Body of pancreas (tissue), 4 donors: ENCODE measurements around the gene TMEM119. TPM values are rescaled to one million over a fixed set of nuclear protein-coding genes. Genes with fewer than 3 reads are reported as not detected.

Experiments used
- ATAC-seq: fragments of 150-250 bp; one replicate; pipeline ENCODE4 v1.9.1; 2016
- DNase-seq, 4 donors: peaks; one replicate each; pipeline ENCODE4 v3.0.0-alpha.2; 2019
- H3K27ac ChIP-seq, 4 donors: fragments of 200-600 bp; sonication (generic); 1 replicate in 3 of 4; 2 replicates in 1 of 4; pipeline versions ENCODE4 v1.5.1 to v1.6.1; 2016 to 2019; ENCODE audit warnings: mild to moderate bottlenecking in 1 of 4, mixed read lengths in 1 of 4, moderate library complexity in 1 of 4
- H3K27me3 ChIP-seq, 2 donors: fragments of 200-600 bp; sonication (generic); one replicate each; pipeline ENCODE4 v1.6.0; 2016; ENCODE audit warnings: mild to moderate bottlenecking in 1 of 2
- H3K36me3 ChIP-seq, 2 donors: fragments of 200-600 bp; sonication (generic); replicated peaks in 1 of 2; 2 replicates each; pipeline ENCODE4 v1.5.1; 2016; ENCODE audit warnings: low read depth in 2 of 2; ENCODE audit not compliant: insufficient read depth in 1 of 2
- H3K4me1 ChIP-seq: fragments of 200-600 bp; sonication (generic); one replicate; pipeline ENCODE4 v1.6.0; 2016
- H3K4me3 ChIP-seq, 2 donors: fragments of 200-600 bp; sonication (generic); 1 replicate in 1 of 2; 2 replicates in 1 of 2; pipeline ENCODE4 v1.5.1; 2016 to 2019
- H3K9me3 ChIP-seq, 3 donors: fragments of 200-600 bp; sonication (generic); 1 replicate in 2 of 3; 2 replicates in 1 of 3; pipeline ENCODE4 v1.5.1; 2016
- POLR2A ChIP-seq, 3 donors: fragments of 450-650 bp; IDR thresholded peaks; one replicate each; pipeline ENCODE4 v1.6.1; 2016; ENCODE audit warnings: antibody characterized with exemption in 3 of 3, mild to moderate bottlenecking in 2 of 3
- WGBS, 2 donors: methylation state at CpG; one replicate each; pipeline ENCODE4 v1.1.5; 2017; 5-methylcytosine and 5-hydroxymethylcytosine counted together
- intact Hi-C: fragments of 100-400 bp; cut with DNase I; formaldehyde crosslinking; loops from one replicate; pipeline ENCODE4 v1.15.1; 2023
- total RNA-seq, 2 donors: library from RNA; depleted of rRNA; stranded (reverse); fragments of >200 nt; gene quantifications; one replicate each; pipeline ENCODE4 v1.1.0, GENCODE V29; 2016
- TF ChIP-seq, protein P1 (sequence below), 7 experiments: fragments of 450-650 bp in 4 of 7; fragments of 200-600 bp in 3 of 7; sonication (generic) in 3 of 7; IDR thresholded peaks; one replicate each; pipeline ENCODE4 v1.5.1; 2016 to 2019; ENCODE audit warnings: antibody characterized with exemption in 7 of 7

Gene TMEM119
- total RNA-seq, 2 donors from 2014 or later = 5.9 to 6.5 TPM

DNA sequence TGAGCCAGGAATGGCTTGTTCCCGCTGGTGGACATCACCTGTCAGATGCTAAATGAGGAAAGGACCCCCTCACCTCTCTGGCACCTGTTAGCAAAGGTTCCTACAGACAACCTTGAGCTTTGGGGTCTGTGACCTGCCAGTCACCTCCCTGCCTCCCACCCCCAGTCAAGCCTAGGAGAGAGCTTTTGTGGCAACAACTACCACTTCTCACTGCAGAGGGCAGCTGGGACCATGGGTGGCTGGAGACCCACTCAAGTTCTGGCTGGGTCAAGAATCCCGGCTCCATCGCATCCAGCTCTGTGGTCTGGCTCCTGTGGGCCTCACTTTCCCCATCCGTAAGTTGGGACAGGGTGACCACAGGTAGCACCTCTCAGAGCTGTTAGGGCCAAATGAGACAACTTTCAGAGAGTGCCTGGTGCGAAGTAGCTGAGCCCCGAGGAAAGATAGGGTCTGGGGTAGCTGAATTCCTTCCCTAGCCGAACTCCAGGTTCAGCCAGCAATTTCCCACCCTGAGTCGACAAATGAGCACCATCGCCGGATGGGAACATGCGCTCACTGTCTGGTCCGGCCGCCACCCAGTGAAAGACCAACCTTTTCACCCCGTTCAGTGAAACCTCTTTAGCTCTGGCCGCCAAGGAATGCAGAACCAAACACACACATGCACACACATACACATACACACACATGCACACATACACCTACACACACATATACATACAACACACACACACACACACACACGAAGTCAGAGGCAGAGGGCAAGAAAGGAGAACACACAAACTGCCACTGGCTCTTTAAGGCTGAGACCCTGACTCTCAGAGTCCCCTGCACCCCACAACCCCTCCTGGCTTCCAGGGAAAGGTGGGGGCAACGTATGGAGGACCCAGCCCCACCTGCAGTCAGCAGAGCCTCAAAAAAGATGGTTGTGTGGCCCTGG is 1.9 kb downstream of the TMEM119 start:
- 64 to 75% methylated on average over 12 to 17 of the region's 17 CpGs for WGBS, 2 donors
- Histone ChIP-seq H3K9me3 (no peaks in the 10 kb centered on the region), H3K36me3 (no peaks in the 10 kb centered on the region), H3K27ac (no peak overlapping the region), H3K4me3 (no peak overlapping the region), H3K27me3 (no peaks in the 10 kb centered on the region), H3K4me1 (no peaks in the 10 kb centered on the region)
- no peak for TF ChIP-seq POLR2A (IDR thresholded peaks at IDR 0.05)
- TF ChIP-seq, protein P1, sequence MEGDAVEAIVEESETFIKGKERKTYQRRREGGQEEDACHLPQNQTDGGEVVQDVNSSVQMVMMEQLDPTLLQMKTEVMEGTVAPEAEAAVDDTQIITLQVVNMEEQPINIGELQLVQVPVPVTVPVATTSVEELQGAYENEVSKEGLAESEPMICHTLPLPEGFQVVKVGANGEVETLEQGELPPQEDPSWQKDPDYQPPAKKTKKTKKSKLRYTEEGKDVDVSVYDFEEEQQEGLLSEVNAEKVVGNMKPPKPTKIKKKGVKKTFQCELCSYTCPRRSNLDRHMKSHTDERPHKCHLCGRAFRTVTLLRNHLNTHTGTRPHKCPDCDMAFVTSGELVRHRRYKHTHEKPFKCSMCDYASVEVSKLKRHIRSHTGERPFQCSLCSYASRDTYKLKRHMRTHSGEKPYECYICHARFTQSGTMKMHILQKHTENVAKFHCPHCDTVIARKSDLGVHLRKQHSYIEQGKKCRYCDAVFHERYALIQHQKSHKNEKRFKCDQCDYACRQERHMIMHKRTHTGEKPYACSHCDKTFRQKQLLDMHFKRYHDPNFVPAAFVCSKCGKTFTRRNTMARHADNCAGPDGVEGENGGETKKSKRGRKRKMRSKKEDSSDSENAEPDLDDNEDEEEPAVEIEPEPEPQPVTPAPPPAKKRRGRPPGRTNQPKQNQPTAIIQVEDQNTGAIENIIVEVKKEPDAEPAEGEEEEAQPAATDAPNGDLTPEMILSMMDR (IDR thresholded peaks at IDR 0.05) = no peak
- DNase-seq (no peak), ATAC-seq (no peak)
- intact Hi-C loops = no loop called here

DNA sequence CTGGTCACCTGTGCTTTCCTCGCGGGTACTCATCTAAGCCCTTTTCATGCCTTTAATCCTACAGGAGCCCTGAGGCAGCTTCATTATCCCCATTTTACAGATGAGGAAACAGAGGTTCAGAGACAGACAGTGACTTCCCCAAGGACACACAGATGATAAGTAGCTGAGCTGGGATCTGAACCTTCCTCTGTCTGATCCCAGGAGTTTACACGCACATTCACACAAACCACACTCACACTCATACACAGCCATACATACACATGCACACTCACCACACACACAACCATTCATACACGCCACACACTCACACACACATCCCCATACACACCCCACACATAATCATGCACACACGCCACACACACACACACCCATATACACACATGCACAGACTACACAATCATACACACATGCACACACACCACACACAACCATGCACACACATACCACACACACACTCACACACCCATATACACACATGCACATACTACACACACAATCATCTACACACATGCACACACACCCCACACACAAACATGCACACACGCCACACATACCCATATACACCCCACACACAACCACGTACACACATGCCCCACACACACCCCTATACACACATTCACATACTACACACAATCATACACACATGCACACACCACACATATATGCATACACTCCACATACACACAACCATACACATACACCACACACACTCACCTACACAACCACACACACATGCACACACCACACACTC is 2.7 kb downstream of the TMEM119 start:
- Histone ChIP-seq H3K27me3 (no peaks in the 10 kb centered on the region), H3K36me3 (no peaks in the 10 kb centered on the region), H3K4me1 (no peaks in the 10 kb centered on the region), H3K4me3 (no peak overlapping the region), H3K9me3 (no peaks in the 10 kb centered on the region), H3K27ac (no peak overlapping the region)
- intact Hi-C loops = no loop called here
- WGBS, 2 donors = 82 to 83% methylated on average over 7 of the region's 7 CpGs
- no peak for DNase-seq
- no peak for TF ChIP-seq POLR2A (IDR thresholded peaks at IDR 0.05)
- TF ChIP-seq, protein P1 (IDR thresholded peaks at IDR 0.05) = no peak
- no peak for ATAC-seq

DNA sequence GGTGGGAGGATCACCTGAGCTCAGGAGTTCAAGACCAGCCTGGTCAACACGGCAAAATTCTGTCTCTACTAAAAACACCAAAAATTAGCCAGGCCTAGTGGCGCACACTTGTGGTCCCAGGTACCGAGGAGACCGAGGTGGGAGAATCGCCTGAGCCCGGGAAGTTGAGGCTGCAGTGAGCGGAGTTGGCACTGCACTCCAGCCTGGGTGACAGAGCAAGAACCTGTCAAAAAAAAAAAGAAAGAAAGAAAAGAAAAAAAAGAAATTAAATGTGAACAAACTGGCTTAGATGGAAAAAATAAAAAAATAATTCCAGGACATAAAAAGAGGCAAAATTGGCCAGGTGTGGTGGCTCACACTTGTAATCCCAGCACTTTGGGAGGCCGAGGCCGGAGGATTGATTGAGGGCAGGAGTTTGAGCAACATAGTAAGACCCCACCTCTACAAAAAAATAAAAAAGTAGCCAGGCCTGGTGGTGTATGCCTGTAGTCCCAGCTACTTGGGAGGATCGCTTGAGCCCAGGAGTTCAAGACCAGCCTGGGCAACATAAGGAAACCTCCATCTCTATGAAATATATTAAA is 3.5 kb downstream of the TMEM119 start:
- 92 to 95% methylated on average over 10 of the region's 10 CpGs for WGBS, 2 donors
- no peak for DNase-seq
- H3K4me3 ChIP-seq = no peak overlapping the region

DNA sequence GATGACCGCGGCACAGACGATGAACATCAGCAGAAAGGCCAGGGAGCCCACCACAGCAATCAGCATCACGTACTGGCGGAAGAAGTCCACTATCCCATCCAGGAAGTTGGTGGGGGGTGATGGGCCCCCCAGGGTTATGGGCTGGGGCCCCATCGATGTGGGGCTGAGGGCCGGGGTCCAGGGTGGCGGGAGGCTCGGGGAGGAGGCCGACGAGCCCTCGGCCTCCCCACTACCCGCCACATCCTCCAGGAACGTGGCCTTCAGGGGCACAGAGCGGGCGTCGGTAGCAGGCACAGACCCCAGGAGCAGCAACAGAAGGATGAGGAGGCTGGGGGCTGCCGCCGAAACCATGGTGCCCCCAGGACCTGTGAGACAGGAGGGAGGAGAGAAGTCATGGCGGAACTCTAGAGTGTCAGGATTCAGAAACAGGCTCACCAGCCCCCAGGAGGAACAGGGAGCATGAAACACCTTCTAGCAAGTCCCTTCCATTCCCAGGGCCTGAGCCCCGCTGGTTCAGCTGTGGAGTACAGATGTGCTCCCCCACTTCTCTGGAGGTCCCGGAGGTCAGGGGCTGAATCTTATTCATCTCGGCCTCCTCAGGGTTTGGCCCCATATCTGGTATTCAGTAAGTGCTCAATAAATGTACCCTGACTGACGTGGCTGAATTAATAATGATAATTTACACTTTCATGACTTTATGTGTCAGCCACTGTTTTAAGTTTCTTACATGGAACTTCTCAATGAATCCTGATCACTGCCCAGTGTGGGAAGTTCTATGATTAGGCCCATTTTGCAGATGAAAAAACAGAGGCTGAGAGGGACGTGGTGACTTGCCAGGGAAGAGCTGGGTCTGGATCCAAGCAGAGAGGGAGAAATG is 5.6 kb downstream of the TMEM119 start:
- Histone ChIP-seq H3K36me3 (no peaks in the 10 kb centered on the region), H3K9me3 (no peaks in the 10 kb centered on the region), H3K27me3 (no peaks in the 10 kb centered on the region), H3K4me3 (no peak overlapping the region), H3K4me1 (peaks cover 5% of the 10 kb centered on the region), H3K27ac (no peak overlapping the region)
- ATAC-seq (no peak), DNase-seq (no peak)
- WGBS, 2 donors = 92 to 93% methylated on average over 22 to 25 of the region's 25 CpGs
- intact Hi-C loops = no loop called here
- no peak for TF ChIP-seq POLR2A (IDR thresholded peaks at IDR 0.05)
- TF ChIP-seq, protein P1 (IDR thresholded peaks at IDR 0.05) = no peak

More for the DNA sequence above, 3.5 kb downstream of the TMEM119 start:
- Histone ChIP-seq H3K9me3 (no peaks in the 10 kb centered on the region), H3K27ac (no peak overlapping the region), H3K4me1 (peaks cover 1% of the 10 kb centered on the region), H3K36me3 (no peaks in the 10 kb centered on the region), H3K27me3 (no peaks in the 10 kb centered on the region)
- ATAC-seq = no peak
- TF ChIP-seq, protein P1 (IDR thresholded peaks at IDR 0.05) = no peak
- TF ChIP-seq POLR2A (IDR thresholded peaks at IDR 0.05) = no peak
- intact Hi-C loops = no loop called here
